ENCODE results near the gene DEUP1. TPM values are rescaled to one million over a fixed set of nuclear protein-coding genes. Genes with fewer than 3 reads are reported as not detected.

DEUP1 gene
- polyA plus RNA-seq, 1 of the 3 experiments (the other 2 are of a cell fraction), result not detected

DNA sequence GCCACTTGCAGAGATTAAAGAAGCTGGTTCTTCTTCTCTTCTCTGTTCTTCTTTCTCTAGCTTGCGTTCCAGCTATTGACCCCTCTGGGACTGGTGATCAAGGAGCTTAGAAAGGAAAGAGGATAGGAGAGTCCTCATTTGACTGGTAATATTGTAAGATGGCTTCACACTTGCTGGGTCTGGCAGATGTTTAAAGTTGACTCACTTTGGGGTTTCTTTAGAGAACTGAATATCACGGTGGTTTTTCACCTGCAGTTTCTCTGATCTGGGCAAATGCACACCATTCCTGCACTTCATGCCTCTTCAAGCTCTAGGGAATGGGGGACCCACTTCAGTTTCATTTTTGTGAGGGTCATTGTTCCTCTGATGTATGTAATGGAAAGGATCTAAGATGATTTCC is 41.8 kb upstream of the DEUP1 start:
- Histone ChIP-seq H4K20me1 (ENCODE audit: insufficient read depth) (no peaks in the 10 kb centered on the region), H3K4me1 (ENCODE audit: control insufficient read depth in 1 of 2, insufficient read depth in 2 of 2, low read depth in 1 of 2, low read length in 1 of 2) (peaks cover 0 to 2% of the 10 kb centered on the region in 2 experiments; a peak in 1 of 4 replicates), H3K4me2 (no peak overlapping the region), H2AFZ (ENCODE audit: low read depth) (no peak overlapping the region), H3K9ac (no peak overlapping the region), H3K4me3 (ENCODE audit: low read depth in 2 of 2, low read length in 1 of 2) (no peak overlapping the region), H3K36me3 (replicated peaks in 1 of 2; ENCODE audit: control insufficient read depth in 1 of 2, insufficient read depth in 2 of 2, low read length in 1 of 2) (no peaks in the 10 kb centered on the region), H3K9me3 (no peaks in the 10 kb centered on the region), H3K79me2 (ENCODE audit: insufficient read depth) (no peaks in the 10 kb centered on the region), H3K27me3 (ENCODE audit: insufficient read depth) (no peaks in the 10 kb centered on the region), H3F3A (replicated peaks; ENCODE audit: insufficient read depth) (no peaks in the 10 kb centered on the region), H3K9me2 (no peaks in the 10 kb centered on the region), H3K27ac (ENCODE audit: low read depth in 2 of 2, low read length in 1 of 2) (no peak overlapping the region)
- POLR2A ChIA-PET, result no interaction called here
- no peak for DNase-seq
- 76% methylated on average over 2 of the region's 2 CpGs for WGBS (ENCODE audit: low lambda C conversion rate)
- TF ChIP-seq TAF1 (IDR thresholded peaks at IDR 0.05; ENCODE audit: borderline replicate concordance, low read depth, low read length) (no peak), RXRA (IDR thresholded peaks at IDR 0.05; ENCODE audit: borderline replicate concordance, low read depth) (no peak), SMC3 (IDR thresholded peaks at IDR 0.05; ENCODE audit: low read depth, low read length) (no peak), NFIC (IDR thresholded peaks at IDR 0.05; ENCODE audit: borderline replicate concordance) (no peak), FOSL2 (IDR thresholded peaks at IDR 0.05; ENCODE audit: borderline replicate concordance, low read depth) (no peak), CTCF (IDR thresholded peaks at IDR 0.05) (no peak), GABPA (IDR thresholded peaks at IDR 0.05; ENCODE audit: low read depth) (no peak), GATA2 (CRISPR knock-in tag; IDR thresholded peaks at IDR 0.05) (no peak), CHD2 (IDR thresholded peaks at IDR 0.05; ENCODE audit: low read length, partially characterized antibody) (no peak), EP300 (IDR thresholded peaks at IDR 0.05; ENCODE audit: borderline replicate concordance in 1 of 2, low read depth in 1 of 2, low read length in 1 of 2) (no peak), NRF1 (IDR thresholded peaks at IDR 0.05; ENCODE audit: low read depth, low read length) (no peak), POLR2AphosphoS5 (IDR thresholded peaks at IDR 0.05; ENCODE audit: low read depth, low read length) (no peak), FOXJ3 (CRISPR knock-in tag; IDR thresholded peaks at IDR 0.05) (no peak), EZH2phosphoT487 (IDR thresholded peaks at IDR 0.05; ENCODE audit: borderline replicate concordance, low read depth) (no peak)
- CTCF ChIA-PET, result no interaction called here

DNA sequence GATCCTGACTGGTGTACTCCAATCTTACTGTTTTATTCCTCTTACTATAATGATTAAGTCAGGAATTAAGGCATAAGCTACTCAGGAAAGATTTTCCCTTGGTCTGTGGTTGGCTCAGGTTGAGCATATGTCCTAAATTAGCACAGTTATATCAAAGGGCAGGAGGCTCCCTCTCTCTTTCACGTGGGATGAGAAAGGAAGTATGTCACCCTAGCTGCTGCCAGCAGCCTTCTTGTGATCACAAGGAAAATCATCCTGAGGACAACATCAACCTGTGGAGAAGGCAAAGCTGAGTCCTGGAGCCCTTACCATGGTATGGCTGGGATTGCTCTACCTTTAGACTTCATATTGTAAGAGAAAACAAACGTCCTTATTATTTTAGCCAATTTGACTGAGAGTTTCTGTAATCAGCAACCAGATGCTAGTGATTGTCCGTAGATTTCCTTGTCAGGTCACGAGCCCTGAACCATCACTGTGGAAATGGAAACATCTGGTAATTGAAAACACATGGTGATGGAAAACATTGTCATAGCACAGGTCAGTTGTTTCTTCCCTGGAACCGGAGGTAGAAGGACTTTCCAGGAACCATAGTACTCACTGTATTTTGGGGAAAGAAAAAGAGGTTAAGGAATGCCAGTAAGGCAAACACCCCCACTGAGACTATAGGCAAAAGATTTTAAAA is 40.6 kb upstream of the DEUP1 start:
- WGBS (ENCODE audit: low lambda C conversion rate), result 0% methylated on average over 3 of the region's 5 CpGs
- Histone ChIP-seq H3K27me3 (ENCODE audit: insufficient read depth) (no peaks in the 10 kb centered on the region), H3K4me2 (no peak overlapping the region), H3K27ac (ENCODE audit: low read depth in 2 of 2, low read length in 1 of 2) (peak overlapping the region in 1 of 2 experiments; percentile 5; a peak in 1 of 4 replicates), H3K4me3 (ENCODE audit: low read depth in 2 of 2, low read length in 1 of 2) (no peak overlapping the region), H3K9ac (no peak overlapping the region), H4K20me1 (ENCODE audit: insufficient read depth) (no peaks in the 10 kb centered on the region), H3K9me3 (no peaks in the 10 kb centered on the region), H3K9me2 (no peaks in the 10 kb centered on the region), H3K4me1 (ENCODE audit: control insufficient read depth in 1 of 2, insufficient read depth in 2 of 2, low read depth in 1 of 2, low read length in 1 of 2) (peaks cover 0 to 2% of the 10 kb centered on the region in 2 experiments; a peak in 1 of 4 replicates), H2AFZ (ENCODE audit: low read depth) (no peak overlapping the region), H3K79me2 (ENCODE audit: insufficient read depth) (no peaks in the 10 kb centered on the region), H3F3A (replicated peaks; ENCODE audit: insufficient read depth) (no peaks in the 10 kb centered on the region), H3K36me3 (replicated peaks in 1 of 2; ENCODE audit: control insufficient read depth in 1 of 2, insufficient read depth in 2 of 2, low read length in 1 of 2) (no peaks in the 10 kb centered on the region)
- POLR2A ChIA-PET, result no interaction called here
- TF ChIP-seq TEAD4 (IDR thresholded peaks at IDR 0.05; ENCODE audit: borderline replicate concordance, insufficient read depth) (no peak), RCOR1 (IDR thresholded peaks at IDR 0.05; ENCODE audit: low read length) (peak; percentile 29; the same call in 1 of the 2 replicates), EP300 (IDR thresholded peaks at IDR 0.05; ENCODE audit: borderline replicate concordance in 1 of 2, low read depth in 1 of 2, low read length in 1 of 2) (peak in 1 of 2 experiments; percentile 54; a peak in 1 of 4 replicates), FOXJ3 (CRISPR knock-in tag; IDR thresholded peaks at IDR 0.05) (0 out of 2 replicates have a peak, but pooled peaks have one; percentile 36), NRF1 (IDR thresholded peaks at IDR 0.05; ENCODE audit: low read depth, low read length) (no peak), RFX5 (IDR thresholded peaks at IDR 0.05; ENCODE audit: low read length) (no peak), SMC3 (IDR thresholded peaks at IDR 0.05; ENCODE audit: low read depth, low read length) (no peak), POLR2AphosphoS5 (IDR thresholded peaks at IDR 0.05; ENCODE audit: low read depth, low read length) (no peak)
- CTCF ChIA-PET, result no interaction called here
- peak; percentile 41 for DNase-seq
